ENCODE results near the gene CYB5R3. TPM values are rescaled to one million over a fixed set of nuclear protein-coding genes. Genes with fewer than 3 reads are reported as not detected.

Gene CYB5R3
- total RNA-seq, 1 experiment from 2014 or later = 130 TPM

- intact Hi-C loops (cut with micrococcal nuclease; ENCODE audit: unreplicated experiment) = no loop called here
- no peaks in the 10 kb centered on the region for H3K27me3 Mint-ChIP-seq (ENCODE audit: insufficient read depth, unreplicated experiment)
- ChIA-PET CTCF (no interaction called here), POLR2A (no interaction called here)
- Histone ChIP-seq H3K4me1 (peaks cover 23% of the 10 kb centered on the region), H3K4me3 (ENCODE audit: low read depth, low read length) (no peak overlapping the region), H3K9me3 (no peaks in the 10 kb centered on the region), H3K36me3 (ENCODE audit: control insufficient read depth, insufficient read depth, low read length) (no peaks in the 10 kb centered on the region), H3K27me3 (replicated peaks; ENCODE audit: control insufficient read depth, insufficient read depth, low read length) (no peaks in the 10 kb centered on the region)
- DNase-seq = no peak
- H3K27ac Mint-ChIP-seq (ENCODE audit: unreplicated experiment) = no peak overlapping the region
- no peak overlapping the region for H3K4me3 Mint-ChIP-seq (ENCODE audit: unreplicated experiment)
- no TSS peak for BruUV-seq (replicated peaks)
- H3K36me3 Mint-ChIP-seq (ENCODE audit: insufficient read depth, unreplicated experiment) = no peaks in the 10 kb centered on the region
- no peaks in the 10 kb centered on the region for H3K9me3 Mint-ChIP-seq (ENCODE audit: unreplicated experiment)
- peaks cover 6% of the 10 kb centered on the region for H3K4me1 Mint-ChIP-seq (ENCODE audit: low read depth, unreplicated experiment)
- TF ChIP-seq CTCF (IDR thresholded peaks at IDR 0.05; ENCODE audit: insufficient read depth in 1 of 2, low read depth in 1 of 2, low read length in 1 of 2, severe bottlenecking in 1 of 2, unreplicated experiment in 1 of 2) = no peak
Observed at GRCh38 chr22:42695294-42695693, 46.1 kb upstream of the CYB5R3 start.

- Histone ChIP-seq H3K27me3 (replicated peaks; ENCODE audit: control insufficient read depth, insufficient read depth, low read length) (no peaks in the 10 kb centered on the region), H3K36me3 (ENCODE audit: control insufficient read depth, insufficient read depth, low read length) (no peaks in the 10 kb centered on the region), H3K9me3 (no peaks in the 10 kb centered on the region), H3K4me3 (ENCODE audit: low read depth, low read length) (no peak overlapping the region), H3K4me1 (peaks cover 30% of the 10 kb centered on the region)
- Mint-ChIP-seq H3K36me3 (ENCODE audit: insufficient read depth, unreplicated experiment) (no peaks in the 10 kb centered on the region), H3K27ac (ENCODE audit: unreplicated experiment) (no peak overlapping the region), H3K27me3 (ENCODE audit: insufficient read depth, unreplicated experiment) (no peaks in the 10 kb centered on the region), H3K4me1 (ENCODE audit: low read depth, unreplicated experiment) (peaks cover 6% of the 10 kb centered on the region), H3K9me3 (ENCODE audit: unreplicated experiment) (no peaks in the 10 kb centered on the region), H3K4me3 (ENCODE audit: unreplicated experiment) (no peak overlapping the region)
- BruUV-seq (replicated peaks) = no TSS peak
- no peak for DNase-seq
- no peak for TF ChIP-seq CTCF (IDR thresholded peaks at IDR 0.05; ENCODE audit: insufficient read depth in 1 of 2, low read depth in 1 of 2, low read length in 1 of 2, severe bottlenecking in 1 of 2, unreplicated experiment in 1 of 2)
- POLR2A ChIA-PET = interaction anchor here (0.6 kb wide), 1 partner anchor 663 kb away, joined by 3 read pairs; no protein-coding TSS in a partner anchor
- intact Hi-C loops (cut with micrococcal nuclease; ENCODE audit: unreplicated experiment) = no loop called here
- CTCF ChIA-PET = no interaction called here
Observed at GRCh38 chr22:42693763-42694683, 44.8 kb upstream of the CYB5R3 start.

- Mint-ChIP-seq H3K4me3 (ENCODE audit: unreplicated experiment) (no peak overlapping the region), H3K4me1 (ENCODE audit: low read depth, unreplicated experiment) (peaks cover 8% of the 10 kb centered on the region), H3K27me3 (ENCODE audit: insufficient read depth, unreplicated experiment) (no peaks in the 10 kb centered on the region), H3K9me3 (ENCODE audit: unreplicated experiment) (no peaks in the 10 kb centered on the region), H3K36me3 (ENCODE audit: insufficient read depth, unreplicated experiment) (no peaks in the 10 kb centered on the region), H3K27ac (ENCODE audit: unreplicated experiment) (no peak overlapping the region)
- Histone ChIP-seq H3K9me3 (no peaks in the 10 kb centered on the region), H3K27me3 (replicated peaks; ENCODE audit: control insufficient read depth, insufficient read depth, low read length) (no peaks in the 10 kb centered on the region), H3K4me3 (ENCODE audit: low read depth, low read length) (no peak overlapping the region), H3K36me3 (ENCODE audit: control insufficient read depth, insufficient read depth, low read length) (no peaks in the 10 kb centered on the region), H3K4me1 (peaks cover 33% of the 10 kb centered on the region)
- BruUV-seq (replicated peaks) = no TSS peak
- DNase-seq = no peak
- intact Hi-C loops (cut with micrococcal nuclease; ENCODE audit: unreplicated experiment) = no loop called here
- ChIA-PET CTCF (no interaction called here), POLR2A (no interaction called here)
- no peak for TF ChIP-seq CTCF (IDR thresholded peaks at IDR 0.05; ENCODE audit: insufficient read depth in 1 of 2, low read depth in 1 of 2, low read length in 1 of 2, severe bottlenecking in 1 of 2, unreplicated experiment in 1 of 2)
Observed at GRCh38 chr22:42693055-42693762, 44.0 kb upstream of the CYB5R3 start.
